ENCODE measurements around the gene PAGE2B. TPM values are rescaled to one million over a fixed set of nuclear protein-coding genes. Genes with fewer than 3 reads are reported as not detected.

Gene PAGE2B, protein sequence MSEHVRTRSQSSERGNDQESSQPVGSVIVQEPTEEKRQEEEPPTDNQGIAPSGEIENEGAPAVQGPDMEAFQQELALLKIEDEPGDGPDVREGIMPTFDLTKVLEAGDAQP
- not detected in 2 replicates for total RNA-seq

GRCh38 chrX:55074851-55075467 lies at the start of gene PAGE2B:
PAGE2B (plus strand) TSS chrX:55075030; CDS start chrX:55076042, 1,012 bp downstream.

DNA sequence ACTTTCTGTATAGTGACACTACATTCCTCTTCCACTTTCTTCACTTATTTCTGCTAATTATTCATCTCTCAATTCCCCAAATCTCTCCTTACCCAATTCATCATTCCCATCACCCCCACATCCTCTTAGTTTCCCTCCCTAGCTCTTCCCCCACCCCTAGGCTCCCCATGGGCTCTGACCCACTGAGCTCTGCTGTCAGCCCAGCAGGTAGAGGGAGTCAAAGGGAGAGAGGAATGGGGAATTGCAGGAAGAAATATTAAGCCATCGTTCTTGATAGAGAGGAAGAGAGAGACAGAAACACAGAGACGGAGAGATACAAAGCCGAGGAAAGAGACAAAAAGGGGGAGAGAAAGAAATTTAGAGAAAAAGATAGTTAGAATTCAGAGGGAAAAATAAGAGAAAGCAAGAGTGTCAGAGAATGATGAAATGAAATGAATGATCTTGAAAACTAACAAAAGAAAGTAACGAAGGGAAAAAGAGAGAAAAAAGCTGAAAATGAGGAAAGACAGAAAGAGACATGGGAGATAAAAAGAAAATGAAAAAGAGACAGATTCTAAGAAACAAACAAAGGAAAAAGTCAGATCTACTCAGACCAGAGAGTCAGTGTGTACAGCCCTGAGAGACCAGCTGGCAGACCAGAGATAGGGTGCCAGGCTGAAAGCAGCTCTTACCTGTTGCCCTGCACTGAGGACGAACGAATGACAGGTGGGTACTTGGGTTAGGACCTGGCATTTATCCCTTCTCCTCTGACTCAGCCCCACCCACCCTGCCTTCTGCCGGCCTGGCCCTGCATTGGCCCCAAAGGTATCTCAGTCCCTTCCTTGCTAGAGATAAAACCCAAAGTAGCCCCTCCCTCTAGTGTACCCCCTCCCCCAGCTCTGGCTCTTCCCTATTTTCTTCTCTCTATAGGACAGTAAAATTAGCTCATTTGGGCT lies 44.3 kb upstream of the PAGE2B start, which contains the start of gene ALAS2:
Gene ALAS2, minus strand, starts transcription at position 707 of the 935 bp plus-strand sequence. CDS start 4,977 bp downstream, outside the sequence.

GRCh38 chrX:55088795-55089489 lies 14.1 kb downstream of the PAGE2B start, which contains the start of gene PAGE2:
PAGE2 (plus strand) TSS chrX:55089018; CDS start chrX:55090021, 1,003 bp downstream.

Other genes starting within 250 kb of the PAGE2B start
- 1.4 and 5.1 TPM in 2 replicates for gene TRO, start 154.2 kb upstream of the PAGE2B start, total RNA-seq
- not detected in 2 replicates for gene PFKFB1, start 80.8 kb upstream of the PAGE2B start, total RNA-seq
- gene APEX2, start 74.7 kb upstream of the PAGE2B start, total RNA-seq = 8.5 and 11.9 TPM in 2 replicates
- gene ALAS2, start 44.1 kb upstream of the PAGE2B start, total RNA-seq = not detected in 2 replicates
- gene PAGE2, start 14.0 kb downstream of the PAGE2B start, total RNA-seq = not detected in 2 replicates
- not detected in 2 replicates for gene PAGE5, start 145.3 kb downstream of the PAGE2B start, total RNA-seq
- not detected in 2 replicates for gene PAGE3, start 189.9 kb downstream of the PAGE2B start, total RNA-seq